CD14-positive monocyte (primary cell): ENCODE data around the gene ZNF652. TPM values are rescaled to one million over a fixed set of nuclear protein-coding genes. Genes with fewer than 3 reads are reported as not detected.

Experiments used
- DNase-seq, 3 donors: peaks; one replicate each; pipeline ENCODE4 v3.0.0-alpha.2; 2011 to 2022
- H2AFZ ChIP-seq: 2 replicates; pipeline ENCODE4 v1.6.0; 2012; ENCODE audit warnings: mild to moderate bottlenecking, low read depth, low read length, inconsistent platforms; ENCODE audit not compliant: insufficient read depth, poor library complexity, severe bottlenecking
- H3K27ac ChIP-seq, 2 donors: 1 replicate in 1 of 2; 2 replicates in 1 of 2; pipeline ENCODE4 v1.5.1; 2012 to 2013; ENCODE audit warnings: low read length in 2 of 2, control low read depth in 1 of 2, inconsistent platforms in 1 of 2, low read depth in 1 of 2, mild to moderate bottlenecking in 1 of 2
- H3K27me3 ChIP-seq, 2 donors: one replicate each; pipeline versions ENCODE4 v1.6.0 to v1.6.1; 2011 to 2013; ENCODE audit warnings: low read length in 2 of 2; ENCODE audit not compliant: control insufficient read depth in 2 of 2, insufficient read depth in 2 of 2
- H3K36me3 ChIP-seq, 2 donors: replicated peaks in 1 of 2; 1 replicate in 1 of 2; 2 replicates in 1 of 2; pipeline versions ENCODE4 v1.5.1 to v1.6.1; 2012 to 2013; ENCODE audit warnings: low read length in 2 of 2, control low read depth in 1 of 2, inconsistent platforms in 1 of 2, mild to moderate bottlenecking in 1 of 2; ENCODE audit not compliant: insufficient read depth in 2 of 2, control insufficient read depth in 1 of 2
- H3K4me1 ChIP-seq, 2 donors: 1 replicate in 1 of 2; 2 replicates in 1 of 2; pipeline versions ENCODE4 v1.5.1 to v1.6.1; 2012 to 2013; ENCODE audit warnings: low read length in 2 of 2, control low read depth in 1 of 2, inconsistent platforms in 1 of 2, mild to moderate bottlenecking in 1 of 2, moderate library complexity in 1 of 2; ENCODE audit not compliant: insufficient read depth in 2 of 2, control insufficient read depth in 1 of 2
- H3K4me2 ChIP-seq: replicated peaks from 2 replicates; pipeline ENCODE3; 2012; ENCODE audit warnings: low read length, moderate library complexity, mild to moderate bottlenecking; ENCODE audit not compliant: poor library complexity, severe bottlenecking; ENCODE audit errors: extremely low read depth
- H3K4me3 ChIP-seq, 3 experiments: fragments of 200-600 bp in 1 of 3; sonication (generic) in 1 of 3; replicated peaks in 1 of 3; 1 replicate in 2 of 3; 2 replicates in 1 of 3; pipeline ENCODE4 v1.5.1; 2011 to 2013; ENCODE audit warnings: low read length in 3 of 3, mild to moderate bottlenecking in 3 of 3, control low read depth in 2 of 3, low read depth in 2 of 3, inconsistent platforms in 1 of 3, moderate library complexity in 1 of 3
- H3K79me2 ChIP-seq: 2 replicates; pipeline ENCODE4 v1.6.0; 2012; ENCODE audit warnings: mild to moderate bottlenecking, control low read depth, inconsistent platforms, low read length, moderate library complexity; ENCODE audit not compliant: insufficient read depth
- H3K9ac ChIP-seq: 2 replicates; pipeline ENCODE4 v1.6.0; 2017; ENCODE audit warnings: low read length, mild to moderate bottlenecking; ENCODE audit not compliant: insufficient read depth, poor library complexity, severe bottlenecking
- H3K9me3 ChIP-seq, 2 donors: replicated peaks in 1 of 2; 1 replicate in 1 of 2; 2 replicates in 1 of 2; pipeline versions ENCODE4 v1.5.1 to v1.6.1; 2012 to 2013; ENCODE audit warnings: low read length in 2 of 2, control low read depth in 1 of 2; ENCODE audit not compliant: control insufficient read depth in 1 of 2, insufficient read depth in 1 of 2
- H4K20me1 ChIP-seq: 2 replicates; pipeline ENCODE4 v1.6.0; 2012; ENCODE audit warnings: mild to moderate bottlenecking, low read length, control low read depth, moderate library complexity; ENCODE audit not compliant: insufficient read depth
- H3K27ac Mint-ChIP-seq, 7 donors: one replicate each; pipeline ENCODE4 v1.8.0; 2020; ENCODE audit warnings: mild to moderate bottlenecking in 7 of 7, mixed read lengths in 7 of 7, moderate library complexity in 6 of 7, inconsistent platforms in 2 of 7
- H3K27me3 Mint-ChIP-seq, 3 donors: one replicate each; pipeline ENCODE4 v1.8.0; 2021 to 2022; ENCODE audit warnings: low read depth in 3 of 3, mild to moderate bottlenecking in 3 of 3, mixed read lengths in 3 of 3, moderate library complexity in 3 of 3, inconsistent platforms in 1 of 3
- H3K36me3 Mint-ChIP-seq, 2 donors: one replicate each; pipeline ENCODE4 v1.8.0; 2020; ENCODE audit warnings: mixed read lengths in 2 of 2, inconsistent platforms in 1 of 2, mild to moderate bottlenecking in 1 of 2
- H3K4me1 Mint-ChIP-seq: one replicate; pipeline ENCODE4 v1.8.0; 2020; ENCODE audit warnings: mild to moderate bottlenecking, mixed read lengths
- H3K4me3 Mint-ChIP-seq, 2 donors: one replicate each; pipeline ENCODE4 v1.8.0; 2020; ENCODE audit warnings: mild to moderate bottlenecking in 2 of 2, mixed read lengths in 2 of 2, moderate library complexity in 1 of 2
- H3K9me3 Mint-ChIP-seq, 7 donors: one replicate each; pipeline ENCODE4 v1.8.0; 2020 to 2022; ENCODE audit warnings: mixed read lengths in 7 of 7, mild to moderate bottlenecking in 6 of 7, moderate library complexity in 6 of 7, inconsistent platforms in 2 of 7
- CTCF ChIP-seq: fragments of 200-600 bp; IDR thresholded peaks from one replicate; pipeline ENCODE4 v1.8.0; 2022; ENCODE audit warnings: antibody characterized with exemption, mild to moderate bottlenecking
- WGBS: methylation state at CpG from one replicate; pipeline ENCODE4 v1.1.5; 2013; ENCODE audit warnings: missing lambda C conversion rate; ENCODE audit not compliant: insufficient coverage; 5-methylcytosine and 5-hydroxymethylcytosine counted together
- intact Hi-C, 2 donors: fragments of 100-400 bp; cut with micrococcal nuclease; formaldehyde crosslinking; loops; one replicate each; pipeline versions ENCODE4 v1.15.0 to v1.15.1; 2023
- polyA plus RNA-seq, 3 donors: library from polyadenylated mRNA; depleted of rRNA in 1 of 3; unstranded in 2 of 3; stranded (reverse) in 1 of 3; fragments of 300-500 nt in 2 of 3; fragments of >200 nt in 1 of 3; fragmentation: Illumina TruSeq in 2 of 3; gene quantifications; 1 replicate in 2 of 3; 2 replicates in 1 of 3; pipeline ENCODE4 v1.2.3, GENCODE V29; 2012 to 2021

The ZNF652 gene
- polyA plus RNA-seq, 3 donors, result 16.9 to 19.8 (median 18.8) TPM

GRCh38 chr17:49362723-49363117 is 670 bp upstream of the ZNF652 start:
- peak overlapping the region; percentile 93 for H3K9ac ChIP-seq
- H3K79me2 ChIP-seq, result peaks cover 39% of the 10 kb centered on the region
- no peaks in the 10 kb centered on the region for H3K9me3 ChIP-seq
- Mint-ChIP-seq H3K4me1 (peaks cover 43% of the 10 kb centered on the region), H3K36me3 (peaks cover 0 to 5% of the 10 kb centered on the region in 2 donors), H3K9me3 (peaks cover 0 to 3% (median 0%) of the 10 kb centered on the region in 7 donors), H3K4me3 (peak overlapping the region; percentile 84 to 94), H3K27me3 (peaks cover 0 to 2% (median 0%) of the 10 kb centered on the region in 3 donors), H3K27ac (peak overlapping the region; percentile 61 to 93 (median 87))
- peak overlapping the region; percentile 78 to 94 (median 81) for H3K4me3 ChIP-seq
- no peaks in the 10 kb centered on the region for H3K36me3 ChIP-seq
- peak overlapping the region; percentile 48 to 71 for H3K27ac ChIP-seq
- TF ChIP-seq CTCF, result no peak
- no peaks in the 10 kb centered on the region for H3K27me3 ChIP-seq
- H4K20me1 ChIP-seq, result peaks cover 35% of the 10 kb centered on the region
- DNase-seq, result peak in 2 of 3 donors; percentile 11 to 39
- intact Hi-C loops, result loop anchor here (5.0 kb wide), 2 partner anchors 35 to 45 kb away; no protein-coding TSS in a partner anchor
- peak overlapping the region; percentile 87 for H2AFZ ChIP-seq
- H3K4me2 ChIP-seq, result peak overlapping the region; percentile 90
- 0% methylated on average over 7 of the region's 10 CpGs for WGBS
- H3K4me1 ChIP-seq, result peaks cover 36 to 39% of the 10 kb centered on the region in 2 donors

GRCh38 chr17:49361129-49361901 is 735 bp downstream of the ZNF652 start:
- Mint-ChIP-seq H3K9me3 (peaks cover 0 to 3% (median 0%) of the 10 kb centered on the region in 7 donors), H3K27ac (peak overlapping the region; percentile 75 to 96 (median 95)), H3K4me3 (peak overlapping the region; percentile 90 to 99), H3K27me3 (no peaks in the 10 kb centered on the region), H3K4me1 (peaks cover 45% of the 10 kb centered on the region), H3K36me3 (peaks cover 2% of the 10 kb centered on the region in 2 donors)
- Histone ChIP-seq H3K4me2 (peak overlapping the region; percentile 90), H3K79me2 (peaks cover 53% of the 10 kb centered on the region), H2AFZ (peak overlapping the region; percentile 87), H3K27ac (peak overlapping the region; percentile 75 to 89), H3K4me3 (peak overlapping the region; percentile 94 to 98 (median 97)), H3K9me3 (no peaks in the 10 kb centered on the region), H4K20me1 (peaks cover 49% of the 10 kb centered on the region), H3K9ac (peak overlapping the region; percentile 93), H3K36me3 (no peaks in the 10 kb centered on the region), H3K4me1 (peaks cover 36 to 42% of the 10 kb centered on the region in 2 donors), H3K27me3 (no peaks in the 10 kb centered on the region)
- no peak for TF ChIP-seq CTCF
- under 1% methylated on average over 42 of the region's 52 CpGs for WGBS
- intact Hi-C loops, result loop anchor here (5.0 kb wide), 2 partner anchors 36 to 44 kb away; no protein-coding TSS in a partner anchor
- DNase-seq, result peak in 2 of 3 donors; percentile 11 to 27
